NCI-H1048 (cell line): Measurements from ENCODE around the gene TMEM161B.
"Not testable (repeated sequence)": the region's sequence is repeated elsewhere in the genome, so short reads cannot be mapped to it uniquely, and the experiment has no call there.

Experiments
- DNase-seq: peaks from one replicate; lab custom pipeline; 2025; lab: John Stamatoyannopoulos, UW

The TMEM161B gene

DNA sequence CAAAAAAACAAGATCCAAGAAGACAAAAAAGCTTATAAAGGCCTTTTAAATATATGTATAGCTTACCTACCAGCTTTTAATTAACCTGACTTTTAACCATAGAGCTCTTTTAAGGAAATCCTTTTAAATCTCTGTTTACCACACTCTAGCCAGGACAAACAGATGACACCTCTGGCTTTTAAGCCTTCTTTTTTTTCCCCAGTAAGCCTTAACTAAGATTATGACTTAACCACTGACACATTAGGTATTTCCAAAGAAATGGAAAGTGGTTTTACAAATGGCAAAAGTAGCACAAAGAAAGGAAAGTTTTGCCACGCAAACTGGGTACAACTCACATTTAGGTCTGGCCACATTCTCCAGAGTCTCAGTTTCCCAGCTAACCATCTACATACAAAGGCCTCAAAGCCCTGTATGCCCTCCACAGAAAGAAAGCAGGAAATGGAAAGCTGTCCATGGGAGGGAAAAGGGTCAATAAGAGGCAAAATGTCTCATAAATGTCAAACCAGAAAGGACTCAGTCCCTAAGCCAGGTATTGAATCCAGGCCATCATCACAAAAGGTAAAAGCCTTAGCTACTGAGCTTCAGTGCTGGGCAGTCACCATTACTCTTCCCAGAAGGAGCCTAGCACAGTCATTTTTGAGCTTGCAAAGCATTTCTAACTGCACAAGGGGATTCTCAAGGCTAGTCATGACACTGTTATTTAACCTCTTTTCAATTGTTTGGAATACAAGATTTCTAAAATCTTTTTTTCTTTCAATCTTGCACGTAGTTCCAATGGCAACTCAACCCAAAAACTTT is 19.7 kb downstream of the TMEM161B start:
- no peak for DNase-seq

GRCh38 chr5:88248094-88248493 is 20.6 kb downstream of the TMEM161B start:
- DNase-seq, result no peak

GRCh38 chr5:88245893-88246244 is 22.8 kb downstream of the TMEM161B start:
- DNase-seq, result no peak

DNA sequence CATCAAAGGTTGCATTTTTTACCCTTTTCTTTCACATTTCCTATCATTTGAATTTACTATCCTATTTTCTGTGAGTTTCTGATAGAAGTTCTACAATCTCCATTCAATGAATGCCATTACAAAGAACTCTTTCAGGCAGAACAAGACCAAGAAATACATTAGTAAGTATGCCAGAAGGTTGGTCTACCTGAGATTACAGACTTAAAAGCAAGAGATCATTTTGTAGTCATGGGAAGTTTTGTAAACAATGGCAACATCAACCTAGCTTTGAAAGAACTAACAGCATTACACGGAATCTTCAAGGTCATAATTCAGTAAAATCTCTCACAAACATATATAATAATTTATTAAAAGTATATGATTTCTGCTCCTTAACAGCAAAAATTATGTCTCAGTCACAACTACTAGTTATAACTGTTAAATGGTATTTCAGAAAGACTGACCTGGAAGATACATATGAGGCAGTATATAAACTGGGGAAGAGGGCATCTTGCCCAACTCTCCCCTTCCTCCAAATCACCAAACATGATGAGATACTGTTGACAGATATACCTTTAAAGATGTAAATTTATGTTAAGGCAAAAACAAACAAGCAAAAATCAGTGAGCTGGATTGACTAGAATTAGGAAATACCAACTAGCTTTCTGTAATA is 23.3 kb downstream of the TMEM161B start:
- DNase-seq, result no peak

GRCh38 chr5:88244686-88245085 is 24.0 kb downstream of the TMEM161B start:
- no peak for DNase-seq

GRCh38 chr5:88243493-88243892 is 25.2 kb downstream of the TMEM161B start:
- not testable (repeated sequence) for DNase-seq

DNA sequence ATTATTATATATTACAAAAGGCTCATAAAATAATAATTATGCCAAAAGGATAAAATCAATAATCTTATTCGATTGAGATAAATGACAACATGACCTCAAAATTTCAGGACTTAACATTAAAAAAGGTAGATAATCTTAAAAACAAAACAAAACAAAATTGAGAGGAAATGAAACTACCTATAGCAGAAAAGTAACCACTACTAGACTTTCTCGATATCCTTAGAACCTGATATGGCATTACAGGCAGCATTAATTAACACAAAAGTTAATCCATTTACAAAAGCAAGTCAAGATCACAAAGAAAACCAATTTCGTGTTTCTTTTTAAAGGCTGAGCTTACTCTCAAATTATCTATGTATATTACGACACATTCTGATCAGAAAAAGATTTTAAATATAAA is 29.9 kb downstream of the TMEM161B start:
- no peak for DNase-seq

DNA sequence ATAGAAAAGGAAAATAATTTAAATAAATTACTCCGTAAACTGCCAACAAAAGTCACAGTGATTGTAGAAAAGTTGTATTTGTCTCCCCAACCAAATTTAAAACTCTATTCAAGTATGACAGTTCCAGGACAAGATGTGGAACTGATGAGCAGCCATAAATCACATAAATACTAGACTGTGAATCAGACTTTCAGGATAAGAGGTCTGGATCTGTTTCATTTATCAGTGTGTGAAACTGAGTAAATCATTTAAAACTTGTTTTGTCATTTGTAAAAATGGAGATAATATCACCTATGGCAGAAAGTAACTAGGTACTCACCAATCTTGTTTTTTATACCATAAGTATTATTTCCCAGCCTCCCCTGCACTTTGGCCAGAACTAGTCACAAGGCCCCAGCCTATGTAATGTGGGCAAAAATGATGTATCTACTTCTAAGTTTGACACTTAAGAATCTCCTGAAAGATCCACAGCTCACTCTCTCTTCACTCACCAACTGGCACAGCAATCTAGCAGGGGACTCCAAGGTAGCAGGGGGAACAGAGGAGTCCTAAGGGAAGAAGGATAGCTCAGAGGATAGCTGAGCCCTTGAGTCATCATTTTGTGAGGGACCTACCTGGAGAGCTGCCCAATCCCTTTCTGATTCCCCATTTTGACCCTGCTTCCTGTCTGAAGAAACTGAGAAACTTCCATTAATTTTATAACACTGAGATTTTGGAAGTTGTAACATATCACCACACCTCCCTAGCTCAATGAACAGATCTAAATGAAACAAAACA is 31.6 kb downstream of the TMEM161B start:
- DNase-seq, result no peak

DNA sequence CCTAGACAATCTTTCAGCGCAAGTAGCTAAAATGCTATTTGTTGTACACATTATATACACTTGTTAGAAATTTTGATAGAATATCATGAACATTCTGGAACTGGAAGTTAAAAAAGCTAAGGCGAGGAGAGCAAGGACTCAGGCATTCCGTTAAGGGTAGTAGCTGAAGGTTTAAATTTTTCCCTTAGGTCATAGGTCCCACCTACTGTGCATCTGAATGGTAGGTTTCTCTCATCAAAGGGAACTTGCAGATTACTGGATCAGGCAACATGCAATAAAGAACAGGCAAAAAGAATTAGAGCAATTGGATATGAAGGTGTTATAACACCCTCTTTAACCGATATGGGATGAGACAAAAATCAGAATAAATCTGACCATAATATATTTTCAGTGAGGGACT is 32.8 kb downstream of the TMEM161B start:
- no peak for DNase-seq

DNA sequence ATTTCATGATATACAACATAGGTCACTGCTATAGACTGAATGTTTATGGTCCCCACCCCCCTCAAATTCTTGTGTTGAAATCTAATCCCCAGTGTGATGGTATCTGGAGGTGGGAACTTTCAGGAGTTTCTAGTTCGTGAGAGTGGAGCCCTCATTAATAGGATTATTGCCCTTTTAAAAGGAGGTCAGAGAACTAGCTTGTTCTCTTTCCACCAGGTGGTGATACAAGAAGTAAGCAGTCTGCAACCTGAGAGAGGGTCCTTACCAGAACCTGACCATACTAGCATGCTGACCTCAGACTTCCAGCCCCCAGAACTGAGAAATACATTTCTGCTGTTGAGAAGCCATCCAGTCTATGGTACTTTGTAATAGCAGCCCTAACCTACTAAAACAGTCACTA is 33.3 kb downstream of the TMEM161B start:
- DNase-seq, result no peak

GRCh38 chr5:88230546-88231066 is 38.0 kb downstream of the TMEM161B start:
- no peak for DNase-seq

DNA sequence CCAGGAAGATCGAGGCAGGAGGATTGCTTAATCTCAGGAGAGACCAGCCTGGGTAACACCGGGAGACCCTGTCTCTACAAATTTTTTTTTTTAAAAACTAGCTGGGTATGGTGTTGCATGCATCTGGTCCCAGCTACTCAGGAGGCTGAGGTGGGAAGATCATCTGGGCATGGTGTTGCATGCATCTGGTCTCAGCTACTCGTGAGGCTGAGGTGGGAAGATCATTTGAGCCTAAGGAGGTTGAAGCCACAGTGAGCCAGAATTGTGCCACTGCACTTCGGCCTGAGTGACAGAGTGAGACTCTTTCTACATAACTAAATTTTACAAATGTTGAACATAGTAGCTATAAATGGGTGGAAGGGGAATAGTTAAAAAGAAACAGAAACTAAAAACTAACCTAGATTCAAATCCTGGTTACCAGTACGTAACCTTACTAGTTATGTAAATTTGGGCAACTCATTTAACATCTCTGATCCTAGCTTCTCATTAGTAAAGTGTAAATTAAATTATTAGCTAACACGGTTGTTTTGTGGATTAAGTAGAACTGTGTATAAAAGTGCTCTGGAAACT is 41.7 kb downstream of the TMEM161B start:
- DNase-seq, result no peak

DNA sequence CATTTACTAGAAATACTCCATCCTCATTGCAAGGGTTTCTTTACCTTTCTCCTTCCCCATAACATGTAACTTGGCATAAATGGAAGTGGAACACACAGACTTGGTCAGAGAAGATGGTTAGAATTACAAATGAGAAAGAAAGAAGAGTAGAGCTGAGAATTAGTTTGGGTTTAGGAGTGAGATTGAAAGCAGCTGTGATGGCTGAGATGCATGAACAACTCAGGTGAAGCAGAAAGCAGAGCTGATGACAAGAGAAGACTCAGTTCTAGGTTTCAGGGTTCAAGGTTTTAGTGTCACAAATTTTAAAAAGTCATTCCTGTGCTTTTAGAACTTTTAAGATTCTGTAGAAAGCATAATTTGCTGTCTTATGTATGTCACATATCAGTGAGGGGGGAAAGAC is 54.0 kb downstream of the TMEM161B start:
- DNase-seq, result no peak

GRCh38 chr5:88207575-88207974 is 61.1 kb downstream of the TMEM161B start:
- no peak for DNase-seq

DNA sequence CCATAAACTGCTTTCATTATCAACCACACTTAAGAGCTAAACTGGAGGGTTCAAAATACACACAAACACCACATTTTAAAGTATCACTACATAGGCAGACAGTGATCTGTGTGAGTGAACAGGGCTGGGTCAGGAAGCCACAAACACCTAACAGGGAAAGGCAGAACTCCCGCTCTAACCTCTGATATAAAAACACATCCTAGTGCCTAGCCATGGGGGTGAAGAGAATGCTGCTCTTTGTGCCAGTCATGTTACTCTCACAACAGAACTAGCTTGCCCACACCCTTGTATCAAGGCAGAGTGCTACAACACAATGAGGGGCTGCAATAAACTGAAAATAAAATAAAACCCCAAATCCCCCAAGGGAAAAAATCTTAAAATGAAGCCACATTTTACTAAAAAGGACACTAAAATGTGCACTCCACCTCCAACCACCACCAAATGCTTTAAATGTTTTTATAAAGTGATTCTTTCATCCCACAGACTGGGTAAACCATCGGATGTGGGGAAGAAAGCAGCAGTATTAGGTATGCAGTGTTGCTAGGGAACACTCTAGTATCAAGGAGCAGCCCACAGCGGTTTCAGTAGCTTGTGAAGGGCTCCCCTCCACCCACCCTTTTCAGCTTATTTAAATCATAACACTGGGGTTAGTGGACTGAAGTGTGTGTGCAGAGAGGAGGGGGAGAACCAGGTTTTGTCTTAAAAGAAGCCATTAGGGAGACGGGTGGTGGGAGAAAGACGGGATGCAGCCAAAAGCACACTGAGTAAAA is 64.5 kb downstream of the TMEM161B start:
- DNase-seq, result no peak

DNA sequence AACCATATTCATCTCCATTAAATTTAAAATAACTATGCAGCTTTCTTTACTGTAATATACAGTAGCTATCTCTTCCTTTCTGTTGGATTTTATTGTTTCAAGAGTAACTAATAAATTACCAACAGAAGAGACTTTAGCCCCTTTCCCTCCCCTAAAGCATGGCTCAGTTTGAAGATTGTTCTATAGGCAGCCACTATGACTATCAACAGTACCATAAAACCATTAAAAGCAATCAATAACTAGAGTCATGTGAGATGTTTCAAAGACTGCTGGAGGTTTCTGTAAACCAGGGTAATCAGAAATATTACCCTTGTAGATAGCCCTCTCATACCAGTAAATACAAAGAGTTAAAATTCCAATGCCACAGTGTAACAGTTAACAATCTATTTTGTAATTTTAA is 73.0 kb downstream of the TMEM161B start:
- DNase-seq, result no peak

DNA sequence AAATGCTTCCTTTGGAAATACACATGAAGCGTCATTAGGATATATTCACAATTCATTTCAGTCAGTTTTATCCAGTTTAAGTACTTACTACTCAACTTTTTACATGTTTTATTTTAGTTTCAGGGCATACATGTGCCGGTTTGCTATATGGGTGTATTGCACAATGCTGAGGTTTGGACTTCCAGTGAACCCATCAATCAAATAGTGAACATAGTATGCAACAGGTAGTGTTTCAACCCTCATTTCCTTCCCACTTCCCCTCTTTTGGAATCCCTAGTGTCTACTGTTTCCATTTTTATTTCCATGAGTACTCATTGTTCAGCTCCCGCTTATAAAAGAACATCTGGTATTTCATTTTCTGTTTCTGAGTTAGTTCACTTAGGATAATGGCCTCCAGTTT is 74.7 kb downstream of the TMEM161B start:
- no peak for DNase-seq

DNA sequence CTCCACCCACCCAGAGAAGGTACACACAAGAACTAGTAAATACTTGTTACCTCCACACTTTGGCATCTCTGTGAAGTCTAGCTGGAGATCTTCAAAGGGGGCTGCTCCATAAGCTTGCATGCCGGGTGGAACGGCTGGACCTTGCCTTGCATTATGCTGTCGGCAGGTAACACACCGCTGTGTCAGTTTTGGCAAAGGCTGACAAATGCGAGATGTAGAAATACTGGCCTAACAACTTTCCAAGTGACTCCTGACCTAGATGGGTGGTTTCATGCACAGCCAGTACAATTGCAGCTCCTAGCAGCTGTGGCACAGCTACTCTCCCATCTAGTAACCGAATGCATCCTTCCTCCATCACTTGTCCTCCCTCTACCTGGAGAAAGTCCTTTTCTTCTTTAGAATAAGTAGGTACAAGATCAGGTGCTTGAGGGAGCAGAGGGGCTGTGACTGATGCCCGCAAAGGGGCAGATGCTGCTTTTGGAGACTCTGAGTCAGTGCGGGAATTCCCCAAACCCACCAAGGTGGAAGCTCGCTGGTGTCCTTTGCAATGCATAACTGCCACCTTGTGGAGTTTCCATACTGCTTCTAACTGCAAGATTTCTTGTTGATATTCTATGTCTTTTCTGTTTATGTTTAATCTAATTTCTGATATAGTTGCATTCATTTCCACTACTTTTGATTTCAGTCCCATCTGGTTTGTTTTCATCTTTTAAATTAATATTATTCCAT is 78.4 kb downstream of the TMEM161B start:
- no peak for DNase-seq

GRCh38 chr5:88189484-88189883 is 79.2 kb downstream of the TMEM161B start:
- DNase-seq, result not testable (repeated sequence)

- no peak for DNase-seq
Measured at GRCh38 chr5:88188458-88189132, 80.0 kb downstream of the TMEM161B start.
